ENCODE results near the gene FAM168A. TPM values are rescaled to one million over a fixed set of nuclear protein-coding genes. Genes with fewer than 3 reads are reported as not detected.

The FAM168A gene
- total RNA-seq, 2 donors from 2014 or later: 30.9 to 40.8 TPM

GRCh38 chr11:73359341-73359740 lies 238.6 kb downstream of the FAM168A start:
- Histone ChIP-seq H3K4me3 (no peak overlapping the region), H3K4me1 (peaks cover 0 to 18% of the 10 kb centered on the region in 2 donors), H3K27me3 (no peaks in the 10 kb centered on the region), H3K9me3 (no peaks in the 10 kb centered on the region), H3K27ac (peak overlapping the region; percentile 3 to 23), H3K36me3 (peaks cover 79% of the 10 kb centered on the region)
- TF ChIP-seq CTCF (IDR thresholded peaks at IDR 0.05): no peak
- peak; percentile 70 for DNase-seq (ENCODE audit: low spot score)

- Histone ChIP-seq H3K4me1 (peaks cover 0 to 18% of the 10 kb centered on the region in 2 donors), H3K27me3 (no peaks in the 10 kb centered on the region), H3K9me3 (no peaks in the 10 kb centered on the region), H3K4me3 (no peak overlapping the region), H3K36me3 (peaks cover 73% of the 10 kb centered on the region), H3K27ac (no peak overlapping the region)
- DNase-seq (ENCODE audit: low spot score): no peak
- no peak for TF ChIP-seq CTCF (IDR thresholded peaks at IDR 0.05)
Observed at GRCh38 chr11:73358071-73358470, 239.8 kb downstream of the FAM168A start.

- no peaks in the 10 kb centered on the region for H3K27me3 ChIP-seq
- peaks cover 70% of the 10 kb centered on the region for H3K36me3 ChIP-seq
- no peaks in the 10 kb centered on the region for H3K9me3 ChIP-seq
- no peak overlapping the region for H3K4me3 ChIP-seq
- peaks cover 0 to 18% of the 10 kb centered on the region in 2 donors for H3K4me1 ChIP-seq
- no peak overlapping the region for H3K27ac ChIP-seq
- no peak for TF ChIP-seq CTCF (IDR thresholded peaks at IDR 0.05)
- DNase-seq (ENCODE audit: low spot score): no peak
Observed at GRCh38 chr11:73356979-73357860, 240.7 kb downstream of the FAM168A start.

- H3K27ac ChIP-seq: no peak overlapping the region
- no peak for DNase-seq (ENCODE audit: low spot score)
- TF ChIP-seq CTCF (IDR thresholded peaks at IDR 0.05): no peak
Observed at GRCh38 chr11:73355109-73355508, 242.8 kb downstream of the FAM168A start.

GRCh38 chr11:73353422-73353821 lies 244.5 kb downstream of the FAM168A start:
- peaks cover 39% of the 10 kb centered on the region for H3K36me3 ChIP-seq
- DNase-seq (ENCODE audit: low spot score): no peak
- TF ChIP-seq CTCF (IDR thresholded peaks at IDR 0.05): no peak
- H3K27ac ChIP-seq: no peak overlapping the region
- no peaks in the 10 kb centered on the region for H3K9me3 ChIP-seq
- peaks cover 0 to 8% of the 10 kb centered on the region in 2 donors for H3K4me1 ChIP-seq
- no peaks in the 10 kb centered on the region for H3K27me3 ChIP-seq
- H3K4me3 ChIP-seq: no peak overlapping the region

More at GRCh38 chr11:73355109-73355508, 242.8 kb downstream of the FAM168A start:
- peaks cover 49% of the 10 kb centered on the region for H3K36me3 ChIP-seq
- no peaks in the 10 kb centered on the region for H3K9me3 ChIP-seq
- H3K4me1 ChIP-seq: peaks cover 0 to 11% of the 10 kb centered on the region in 2 donors
- H3K4me3 ChIP-seq: no peak overlapping the region
- H3K27me3 ChIP-seq: no peaks in the 10 kb centered on the region
